Left ventricle myocardium superior (tissue), 1 donor: ENCODE data around the gene AFF3. TPM values are rescaled to one million over a fixed set of nuclear protein-coding genes. Genes with fewer than 3 reads are reported as not detected.

Experiments
- ATAC-seq: fragments of 200-7000 bp; cut with Tn5 transposase; one replicate; pipeline ENCODE4 v1.9.1; 2020; ENCODE audit warnings: mild to moderate bottlenecking, moderate library complexity
- DNase-seq: peaks from one replicate; pipeline ENCODE4 v3.0.0-alpha.2; 2020
- intact Hi-C: fragments of 100-400 bp; cut with micrococcal nuclease; formaldehyde crosslinking; loops from one replicate; pipeline ENCODE4 v1.11.0; 2022
- total RNA-seq: library from RNA; stranded (reverse); fragmentation: NEBNext Ultra II Directional; extraction: Animal tissue kit (Norgen Biotek cat#: 25700); gene quantifications from one replicate; pipeline ENCODE4 v1.2.1, GENCODE V29; 2021
- donor health status: DM: no; HTN: yes; CAD: no; lungs with severe emphysema.

AFF3 gene
- total RNA-seq, 1 donor from 2014 or later: 10.0 TPM

- ATAC-seq: no peak
- DNase-seq: no peak
- intact Hi-C loops: no loop called here
Measured at GRCh38 chr2:99857867-99858444, 284.4 kb downstream of the AFF3 start.

- ATAC-seq (no peak), DNase-seq (no peak)
- intact Hi-C loops: no loop called here
Measured at GRCh38 chr2:99857372-99857771, 285.0 kb downstream of the AFF3 start.

- intact Hi-C loops: no loop called here
- no peak for ATAC-seq
- DNase-seq: no peak
Measured at GRCh38 chr2:99856119-99856518, 286.3 kb downstream of the AFF3 start.

GRCh38 chr2:99854236-99854852, 288.0 kb downstream of the AFF3 start:
- no peak for ATAC-seq
- intact Hi-C loops: no loop called here
- no peak for DNase-seq

- ATAC-seq: no peak
- intact Hi-C loops: no loop called here
- no peak for DNase-seq
Measured at GRCh38 chr2:99852956-99853355, 289.4 kb downstream of the AFF3 start.

- DNase-seq: no peak
- intact Hi-C loops: no loop called here
- no peak for ATAC-seq
Measured at GRCh38 chr2:99852376-99852934, 289.9 kb downstream of the AFF3 start.

- ATAC-seq (no peak), DNase-seq (no peak)
- intact Hi-C loops: no loop called here
Measured at GRCh38 chr2:99851811-99852210, 290.6 kb downstream of the AFF3 start.

- intact Hi-C loops: no loop called here
- ATAC-seq (no peak), DNase-seq (no peak)
Measured at GRCh38 chr2:99851089-99851488, 291.3 kb downstream of the AFF3 start.

GRCh38 chr2:99850084-99850710, 292.2 kb downstream of the AFF3 start:
- intact Hi-C loops: no loop called here
- ATAC-seq (no peak), DNase-seq (no peak)

- intact Hi-C loops: no loop called here
- DNase-seq: no peak
- no peak for ATAC-seq
Measured at GRCh38 chr2:99846462-99847107, 295.8 kb downstream of the AFF3 start.

GRCh38 chr2:99845296-99845695, 297.1 kb downstream of the AFF3 start:
- DNase-seq (no peak), ATAC-seq (no peak)
- intact Hi-C loops: no loop called here

- intact Hi-C loops: no loop called here
- no peak for DNase-seq
- ATAC-seq: no peak
Measured at GRCh38 chr2:99842451-99842850, 299.9 kb downstream of the AFF3 start.

GRCh38 chr2:99841749-99842148, 300.6 kb downstream of the AFF3 start:
- intact Hi-C loops: no loop called here
- DNase-seq: no peak
- no peak for ATAC-seq

- no peak for ATAC-seq
- no peak for DNase-seq
- intact Hi-C loops: no loop called here
Measured at GRCh38 chr2:99840831-99841230, 301.6 kb downstream of the AFF3 start.

GRCh38 chr2:99836690-99837605, 305.4 kb downstream of the AFF3 start:
- intact Hi-C loops: no loop called here
- DNase-seq (no peak), ATAC-seq (no peak)

GRCh38 chr2:99834426-99834825, 308.0 kb downstream of the AFF3 start:
- intact Hi-C loops: no loop called here
- ATAC-seq (no peak), DNase-seq (no peak)

GRCh38 chr2:99833586-99834201, 308.7 kb downstream of the AFF3 start:
- intact Hi-C loops: no loop called here
- ATAC-seq (no peak), DNase-seq (no peak)

- no peak for ATAC-seq
Measured at GRCh38 chr2:99832926-99833325, 309.5 kb downstream of the AFF3 start.

GRCh38 chr2:99831772-99832171, 310.6 kb downstream of the AFF3 start:
- intact Hi-C loops: no loop called here
- ATAC-seq: no peak
- no peak for DNase-seq

More at GRCh38 chr2:99832926-99833325, 309.5 kb downstream of the AFF3 start:
- intact Hi-C loops: no loop called here
- no peak for DNase-seq
